Activated CD4-positive, alpha-beta T cell treated with anti-CD3 and anti-CD28 coated beads for 36 hours (primary cell): Measurements from ENCODE around the gene C19orf85. TPM values are rescaled to one million over a fixed set of nuclear protein-coding genes. Genes with fewer than 3 reads are reported as not detected.
A peak's percentile ranks its signal among the peaks of the same experiment; 100 is the strongest.
"Not testable (repeated sequence)": the region's sequence is repeated elsewhere in the genome, so short reads cannot be mapped to it uniquely, and the experiment has no call there.

Source experiments
- ATAC-seq: fragments of 200-7000 bp; cut with Tn5 transposase; one replicate; pipeline ENCODE4 v1.10.0; 2021; ENCODE audit warnings: mild to moderate bottlenecking, moderate library complexity
- CTCF ChIA-PET: fragments of 350-600 bp; sonication (Branson Sonifier 250); formaldehyde crosslinking; loops from one replicate; lab custom pipeline; 2021; ENCODE audit warnings: antibody characterized with exemption; lab: Charles Lee
- POLR2A ChIA-PET: fragments of 350-600 bp; sonication (Branson Sonifier 250); formaldehyde crosslinking; loops from one replicate; lab custom pipeline; 2021; ENCODE audit warnings: antibody characterized with exemption, inconsistent platforms; lab: Charles Lee
- DNase-seq: peaks from one replicate; pipeline ENCODE4 v3.0.0-alpha.2; 2020
- H3K27ac Mint-ChIP-seq: one replicate; pipeline ENCODE4 v1.8.0; 2021; ENCODE audit warnings: mixed read lengths
- H3K27me3 Mint-ChIP-seq: one replicate; pipeline ENCODE4 v1.8.0; 2021; ENCODE audit warnings: mixed read lengths
- H3K36me3 Mint-ChIP-seq: one replicate; pipeline ENCODE4 v1.8.0; 2021; ENCODE audit warnings: low read depth, mixed read lengths
- H3K4me1 Mint-ChIP-seq: one replicate; pipeline ENCODE4 v1.8.0; 2021; ENCODE audit warnings: mixed read lengths
- H3K4me3 Mint-ChIP-seq: one replicate; pipeline ENCODE4 v1.8.0; 2021; ENCODE audit warnings: mild to moderate bottlenecking, moderate library complexity, mixed read lengths
- H3K9me3 Mint-ChIP-seq: one replicate; pipeline ENCODE4 v1.8.0; 2021; ENCODE audit warnings: low read depth, mixed read lengths
- intact Hi-C, 2 experiments: fragments of 100-400 bp; cut with DNase I in 1 of 2; cut with micrococcal nuclease in 1 of 2; formaldehyde crosslinking; loops; one replicate each; pipeline versions ENCODE4 v1.14.2 to v1.15.1; 2022 to 2024; cut with DNase I, micrococcal nuclease
- total RNA-seq, 2 experiments: library from RNA; stranded (reverse); gene quantifications; one replicate each; pipeline ENCODE4 v1.2.3, GENCODE V29; 2021

The C19orf85 gene
- total RNA-seq, 2 experiments from 2014 or later, result not detected

DNA sequence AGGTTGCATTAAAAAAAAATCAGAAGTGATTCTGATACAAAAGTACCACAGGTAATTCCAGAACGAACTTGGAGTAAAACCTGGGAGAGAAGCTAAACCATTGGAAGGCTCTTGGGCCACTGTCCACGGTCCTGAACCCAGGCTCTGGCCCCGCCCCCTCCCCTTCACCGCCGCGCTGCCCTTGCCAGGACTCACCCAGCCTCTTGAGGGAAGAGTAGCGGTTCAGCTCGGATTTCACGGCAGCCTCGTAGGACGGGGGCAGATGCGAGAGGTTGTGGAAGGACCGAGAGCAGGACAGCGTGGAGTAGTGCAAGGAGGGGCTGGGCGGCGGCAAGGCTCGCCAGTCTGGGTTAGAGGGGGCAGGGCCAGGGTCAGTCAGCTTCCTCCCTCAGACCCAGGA is 27.1 kb downstream of the C19orf85 start:
- H3K9me3 Mint-ChIP-seq, result no peaks in the 10 kb centered on the region
- no peaks in the 10 kb centered on the region for H3K36me3 Mint-ChIP-seq
- H3K27me3 Mint-ChIP-seq, result peaks cover 44% of the 10 kb centered on the region
- intact Hi-C loops, result loop anchor here in 1 of 2 experiments (1.0 kb wide), 1 partner anchor 257 kb away; the partner anchor contains the start of gene SYT5
- H3K27ac Mint-ChIP-seq, result no peak overlapping the region
- H3K4me3 Mint-ChIP-seq, result no peak overlapping the region
- POLR2A ChIA-PET, result no interaction called here
- CTCF ChIA-PET, result interaction anchor here (0.7 kb wide), 2 partner anchors 116 to 194 kb away, joined by 3 read pairs; no protein-coding TSS in a partner anchor
- DNase-seq (peak; percentile 58), ATAC-seq (no peak)
- H3K4me1 Mint-ChIP-seq, result peaks cover 13% of the 10 kb centered on the region

DNA sequence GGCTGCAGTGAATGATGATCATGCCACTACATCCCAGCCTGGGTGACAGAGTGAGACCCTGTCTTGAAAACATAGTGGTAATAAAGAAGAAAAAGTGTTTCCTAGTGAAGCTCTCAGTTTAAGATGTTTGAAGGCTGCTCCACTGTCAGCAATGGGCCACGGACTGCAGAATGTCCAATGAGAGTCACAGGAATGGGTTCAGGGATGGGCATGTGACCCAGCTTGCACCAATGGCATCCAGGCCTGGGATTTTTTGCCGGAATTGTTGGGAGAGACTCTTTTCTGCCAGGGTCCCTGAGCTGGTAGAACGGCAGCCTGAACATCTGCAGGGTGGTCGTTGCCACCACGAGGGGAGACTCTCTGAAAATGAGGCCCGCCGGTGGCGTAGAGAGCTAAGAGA is 27.7 kb downstream of the C19orf85 start:
- H3K4me3 Mint-ChIP-seq, result no peak overlapping the region
- H3K27ac Mint-ChIP-seq, result no peak overlapping the region
- H3K4me1 Mint-ChIP-seq, result peaks cover 12% of the 10 kb centered on the region
- H3K9me3 Mint-ChIP-seq, result no peaks in the 10 kb centered on the region
- ChIA-PET POLR2A (no interaction called here), CTCF (interaction anchor here (0.7 to 1.1 kb wide), 3 partner anchors 31 to 195 kb away, joined by 3 read pairs; no protein-coding TSS in a partner anchor)
- H3K36me3 Mint-ChIP-seq, result no peaks in the 10 kb centered on the region
- intact Hi-C loops, result loop anchor here in 1 of 2 experiments (1.0 kb wide), 1 partner anchor 257 kb away; the partner anchor contains the start of gene SYT5
- ATAC-seq (no peak), DNase-seq (no peak)
- H3K27me3 Mint-ChIP-seq, result peaks cover 46% of the 10 kb centered on the region

DNA sequence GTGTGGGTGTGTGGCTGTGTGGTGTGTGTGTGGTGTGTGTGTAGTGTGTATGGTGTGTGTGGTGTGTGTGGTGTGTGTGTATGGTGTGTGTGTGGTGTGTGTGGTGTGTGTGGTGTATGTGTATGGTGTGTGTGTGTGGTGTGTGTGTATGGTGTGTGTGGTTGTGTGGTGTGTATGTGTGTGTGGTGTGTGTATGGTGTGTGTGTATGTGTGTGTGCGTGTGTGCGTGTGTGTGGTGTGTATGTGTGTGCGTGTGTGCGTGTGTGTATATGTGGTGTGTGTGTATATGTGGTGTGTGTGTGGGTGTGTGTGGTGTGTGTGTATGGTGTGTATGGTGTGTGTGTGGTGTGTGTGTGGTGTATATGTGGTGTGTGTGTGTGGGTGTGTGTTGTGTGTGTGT is 29.5 kb downstream of the C19orf85 start:
- H3K27ac Mint-ChIP-seq, result no peak overlapping the region
- H3K4me1 Mint-ChIP-seq, result no peaks in the 10 kb centered on the region
- POLR2A ChIA-PET, result no interaction called here
- H3K4me3 Mint-ChIP-seq, result no peak overlapping the region
- H3K36me3 Mint-ChIP-seq, result no peaks in the 10 kb centered on the region
- no peaks in the 10 kb centered on the region for H3K9me3 Mint-ChIP-seq
- intact Hi-C loops, result no loop called here
- CTCF ChIA-PET, result no interaction called here
- ATAC-seq (no peak), DNase-seq (no peak)
- peaks cover 44% of the 10 kb centered on the region for H3K27me3 Mint-ChIP-seq

DNA sequence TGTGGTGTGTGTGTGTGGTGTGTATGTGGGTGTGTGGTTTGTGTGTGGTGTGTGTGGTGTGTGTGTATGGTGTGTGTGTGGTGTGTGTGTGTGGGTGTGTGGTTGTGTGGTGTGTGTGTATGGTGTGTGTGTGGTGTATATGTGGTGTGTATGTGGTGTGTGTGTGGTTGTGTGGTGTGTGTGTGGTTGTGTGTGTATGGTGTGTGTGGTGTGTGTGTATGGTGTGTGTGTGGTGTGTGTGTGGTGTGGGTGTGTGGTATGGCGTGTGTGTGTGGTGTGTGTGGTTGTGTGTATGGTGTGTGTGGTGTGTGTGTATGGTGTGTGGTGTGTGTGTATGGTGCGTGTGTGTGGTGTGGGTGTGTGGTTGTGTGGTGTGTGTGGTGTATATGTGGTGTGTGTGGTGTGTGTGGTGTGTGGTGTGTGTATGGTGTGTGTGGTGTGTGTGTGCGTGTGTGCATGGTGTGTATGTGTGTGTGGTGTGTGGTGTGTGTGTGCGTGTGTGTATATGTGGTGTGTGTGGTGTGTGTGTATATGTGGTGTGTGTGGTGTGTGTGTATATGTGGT is 30.1 kb downstream of the C19orf85 start:
- no peak overlapping the region for H3K4me3 Mint-ChIP-seq
- H3K27ac Mint-ChIP-seq, result no peak overlapping the region
- H3K4me1 Mint-ChIP-seq, result no peaks in the 10 kb centered on the region
- DNase-seq (no peak), ATAC-seq (no peak)
- peaks cover 41% of the 10 kb centered on the region for H3K27me3 Mint-ChIP-seq
- H3K9me3 Mint-ChIP-seq, result no peaks in the 10 kb centered on the region
- H3K36me3 Mint-ChIP-seq, result no peaks in the 10 kb centered on the region
- POLR2A ChIA-PET, result no interaction called here
- intact Hi-C loops, result no loop called here
- CTCF ChIA-PET, result no interaction called here

DNA sequence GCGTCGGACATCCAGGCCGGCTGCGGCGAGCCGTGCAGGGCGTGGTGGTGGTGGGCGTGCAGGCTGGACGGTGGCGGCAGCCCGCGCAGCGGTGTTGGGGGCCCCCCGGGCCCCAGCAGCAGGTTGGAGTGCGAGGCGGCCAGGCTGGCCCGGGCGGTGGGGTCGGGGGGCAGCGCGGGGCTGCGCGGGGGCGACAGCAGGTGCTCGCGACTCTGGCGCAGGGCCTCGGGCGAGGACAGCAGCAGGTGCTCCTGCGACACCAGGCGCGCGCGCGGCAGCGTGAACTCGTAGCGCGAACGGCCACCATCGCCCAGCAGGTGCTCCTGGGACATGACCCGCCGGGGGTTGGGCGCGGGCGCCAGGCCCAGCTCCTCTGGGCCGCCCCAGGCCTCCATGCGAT is 31.3 kb downstream of the C19orf85 start:
- Mint-ChIP-seq H3K27ac (no peak overlapping the region), H3K4me3 (no peak overlapping the region), H3K9me3 (no peaks in the 10 kb centered on the region), H3K4me1 (no peaks in the 10 kb centered on the region), H3K27me3 (peaks cover 33% of the 10 kb centered on the region), H3K36me3 (no peaks in the 10 kb centered on the region)
- no peak for DNase-seq
- intact Hi-C loops, result no loop called here
- ATAC-seq, result no peak
- POLR2A ChIA-PET, result no interaction called here
- CTCF ChIA-PET, result interaction anchor here (0.7 kb wide), 1 partner anchor 21 kb away, joined by 3 read pairs; no protein-coding TSS in a partner anchor

DNA sequence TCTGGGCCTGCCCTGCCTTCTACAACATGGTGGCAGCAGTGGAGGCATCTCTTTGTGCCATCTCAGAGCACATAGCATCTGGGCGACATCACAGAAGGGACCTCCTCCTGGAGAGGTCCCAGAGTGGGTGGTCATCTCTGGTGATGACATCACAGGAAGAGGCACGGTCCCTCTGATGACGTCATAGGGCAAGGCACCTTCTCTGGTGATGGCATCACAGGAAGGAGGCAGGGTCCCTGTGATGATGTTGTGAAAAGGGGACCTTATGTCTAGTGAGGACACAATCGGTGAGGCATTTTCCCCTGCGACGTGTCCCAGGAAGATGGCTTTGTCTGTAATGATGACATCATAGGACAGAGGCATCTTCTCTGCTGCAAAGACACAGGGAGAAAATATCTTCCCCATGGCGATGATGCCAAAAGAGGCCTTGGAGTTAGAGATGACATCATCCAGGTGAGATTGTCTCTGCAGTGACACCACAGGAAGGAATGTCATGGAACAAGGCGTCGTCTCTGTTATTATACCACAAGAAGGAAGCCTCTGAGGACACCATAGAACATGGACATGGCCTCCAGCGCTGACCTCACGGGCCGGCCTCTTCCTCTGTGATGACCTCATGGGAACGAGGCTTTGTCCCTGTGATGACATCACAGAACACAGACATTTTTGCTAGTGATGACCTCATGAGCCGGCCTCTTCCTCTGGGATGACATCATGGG is 32.2 kb downstream of the C19orf85 start:
- no peaks in the 10 kb centered on the region for H3K36me3 Mint-ChIP-seq
- ATAC-seq, result no peak
- POLR2A ChIA-PET, result no interaction called here

DNA sequence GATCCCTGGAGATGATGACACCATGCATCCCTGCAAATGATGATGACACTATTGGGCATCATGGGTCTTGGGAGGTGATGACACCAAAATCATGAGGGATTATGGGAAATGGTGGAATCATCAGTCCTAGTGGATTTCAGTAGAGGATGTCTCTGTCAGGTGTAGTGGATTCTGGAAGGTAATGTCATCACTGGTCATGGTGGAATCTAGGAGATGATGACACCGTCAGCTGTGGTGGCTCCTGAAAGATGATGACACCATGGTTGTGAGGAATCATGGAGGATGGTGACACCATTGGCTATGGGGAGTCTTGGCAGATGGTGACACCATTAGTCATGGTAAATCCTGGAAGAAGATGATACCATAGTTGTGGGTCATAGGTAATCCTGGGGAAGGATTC is 33.4 kb downstream of the C19orf85 start:
- CTCF ChIA-PET, result interaction anchor here (0.8 kb wide), 1 partner anchor 872 kb away, joined by 3 read pairs; no protein-coding TSS in a partner anchor
- no peak for DNase-seq
- ATAC-seq, result no peak
- Mint-ChIP-seq H3K27me3 (peaks cover 21% of the 10 kb centered on the region), H3K36me3 (no peaks in the 10 kb centered on the region), H3K27ac (no peak overlapping the region), H3K4me1 (no peaks in the 10 kb centered on the region), H3K4me3 (no peak overlapping the region), H3K9me3 (no peaks in the 10 kb centered on the region)
- POLR2A ChIA-PET, result no interaction called here
- intact Hi-C loops, result no loop called here

More for the DNA sequence above, 32.2 kb downstream of the C19orf85 start:
- DNase-seq, result no peak
- intact Hi-C loops, result no loop called here
- H3K9me3 Mint-ChIP-seq, result no peaks in the 10 kb centered on the region
- CTCF ChIA-PET, result no interaction called here
- H3K27ac Mint-ChIP-seq, result no peak overlapping the region
- H3K27me3 Mint-ChIP-seq, result peaks cover 31% of the 10 kb centered on the region
- H3K4me3 Mint-ChIP-seq, result no peak overlapping the region
- no peaks in the 10 kb centered on the region for H3K4me1 Mint-ChIP-seq

DNA sequence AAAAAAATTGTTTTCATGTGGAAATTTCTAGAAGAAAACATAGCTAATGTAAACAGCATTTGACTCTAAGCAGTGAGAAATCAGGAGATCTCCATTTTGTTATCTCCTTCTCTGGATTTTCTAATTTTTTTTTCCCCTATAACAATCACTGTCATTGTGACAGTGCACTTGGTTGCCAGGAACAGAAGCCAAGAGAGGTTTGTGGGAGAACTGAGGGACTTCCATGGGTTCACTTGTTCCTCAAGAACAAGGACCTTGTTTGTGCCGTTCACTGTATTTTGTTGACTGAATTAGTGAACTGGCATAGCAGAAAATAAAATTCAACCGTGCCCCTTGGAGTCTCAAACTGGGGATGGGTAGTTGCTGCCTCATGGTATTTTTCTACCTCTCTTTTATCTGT is 38.5 kb downstream of the C19orf85 start:
- ChIA-PET CTCF (no interaction called here), POLR2A (no interaction called here)
- intact Hi-C loops, result no loop called here

DNA sequence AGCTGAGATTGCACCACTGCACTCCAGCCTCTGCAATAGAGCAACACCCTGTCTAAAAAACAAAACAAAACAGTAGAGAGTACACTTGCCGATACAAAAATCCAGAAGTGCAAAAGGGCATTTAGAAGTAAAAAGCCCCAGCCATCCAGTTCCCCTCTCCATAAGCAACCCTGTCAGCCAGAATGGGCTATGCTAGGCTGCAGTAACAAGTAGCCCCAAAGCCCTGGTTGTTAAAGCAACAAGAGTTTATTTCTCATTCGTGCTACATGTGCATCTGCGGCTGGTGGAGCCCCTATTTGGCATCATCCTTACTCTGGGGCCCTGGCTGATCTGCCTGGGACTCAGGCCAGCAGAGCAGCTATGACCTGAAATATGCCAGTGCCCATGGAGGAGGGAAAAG is 40.0 kb downstream of the C19orf85 start:
- no peaks in the 10 kb centered on the region for H3K36me3 Mint-ChIP-seq
- H3K27me3 Mint-ChIP-seq, result no peaks in the 10 kb centered on the region
- ATAC-seq, result no peak
- intact Hi-C loops, result no loop called here
- DNase-seq, result no peak
- no peak overlapping the region for H3K4me3 Mint-ChIP-seq
- CTCF ChIA-PET, result no interaction called here
- no peaks in the 10 kb centered on the region for H3K9me3 Mint-ChIP-seq
- POLR2A ChIA-PET, result no interaction called here
- peaks cover 10% of the 10 kb centered on the region for H3K4me1 Mint-ChIP-seq
- no peak overlapping the region for H3K27ac Mint-ChIP-seq

More for the DNA sequence above, 38.5 kb downstream of the C19orf85 start:
- Mint-ChIP-seq H3K4me3 (no peak overlapping the region), H3K36me3 (no peaks in the 10 kb centered on the region), H3K4me1 (peaks cover 10% of the 10 kb centered on the region), H3K27ac (no peak overlapping the region), H3K9me3 (no peaks in the 10 kb centered on the region), H3K27me3 (peaks cover 8% of the 10 kb centered on the region)
- ATAC-seq (no peak), DNase-seq (no peak)

DNA sequence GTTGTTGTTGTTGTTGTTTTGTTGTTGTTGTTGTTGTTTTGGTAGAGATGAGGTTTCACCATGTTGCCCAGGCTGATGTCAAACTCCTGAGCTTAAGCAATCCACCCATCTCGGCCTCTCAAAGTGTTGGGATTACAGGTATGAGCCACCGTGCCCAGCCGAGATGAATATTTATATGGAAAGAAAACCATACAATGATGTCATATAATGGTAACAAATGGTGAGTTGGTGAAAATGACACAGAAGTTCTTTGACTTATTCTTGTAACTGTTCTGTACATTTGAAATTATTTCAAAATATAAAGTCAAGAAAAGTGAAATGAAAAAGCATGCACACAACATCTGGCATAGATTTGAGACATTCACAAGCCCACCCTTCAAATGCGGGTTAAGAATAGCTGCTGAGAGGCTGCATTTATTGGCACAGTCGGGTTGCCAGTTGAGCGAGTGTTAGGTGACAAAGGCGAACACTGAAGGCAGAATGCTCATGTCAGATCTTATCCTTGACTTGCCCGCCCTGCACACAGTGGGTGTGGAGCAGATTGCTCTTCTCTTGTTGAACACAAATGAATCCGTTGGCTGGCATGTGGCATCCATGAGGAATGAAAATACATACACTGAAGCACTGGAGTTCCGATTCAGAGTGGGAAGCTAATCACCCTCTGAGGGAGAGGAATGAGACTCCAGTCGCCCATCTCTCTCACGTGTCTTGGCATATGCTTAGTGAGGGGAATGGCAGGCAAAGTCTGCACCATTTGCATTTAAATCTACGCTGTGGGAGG is 41.1 kb downstream of the C19orf85 start:
- H3K4me3 Mint-ChIP-seq, result no peak overlapping the region
- H3K27me3 Mint-ChIP-seq, result no peaks in the 10 kb centered on the region
- peaks cover 10% of the 10 kb centered on the region for H3K4me1 Mint-ChIP-seq
- H3K36me3 Mint-ChIP-seq, result no peaks in the 10 kb centered on the region
- intact Hi-C loops, result no loop called here
- ChIA-PET POLR2A (no interaction called here), CTCF (interaction anchor here (1.0 kb wide), 1 partner anchor 80 kb away, joined by 3 read pairs; no protein-coding TSS in a partner anchor)
- H3K27ac Mint-ChIP-seq, result no peak overlapping the region
- H3K9me3 Mint-ChIP-seq, result no peaks in the 10 kb centered on the region
- no peak for ATAC-seq
- DNase-seq, result no peak

DNA sequence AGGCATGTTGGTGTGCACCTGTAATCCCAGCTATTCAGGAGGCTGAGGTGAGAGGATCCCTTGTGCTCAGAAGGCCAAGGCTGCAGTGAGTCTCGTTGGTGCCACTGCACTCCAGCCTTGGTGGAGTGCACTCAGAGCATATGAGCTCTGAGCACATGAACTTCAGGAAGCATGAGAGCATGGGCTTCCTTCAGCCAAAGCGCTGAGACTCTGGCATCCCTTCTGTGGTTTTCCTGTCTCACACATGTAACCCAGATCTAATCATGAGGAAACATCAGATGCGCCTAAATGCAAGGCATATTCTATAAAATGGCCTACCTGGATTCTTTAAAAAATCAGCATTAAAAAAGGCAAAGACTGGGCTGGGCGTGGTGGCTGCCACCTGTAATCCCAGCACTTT is 43.3 kb downstream of the C19orf85 start:
- H3K27me3 Mint-ChIP-seq, intact Hi-C loops, H3K27ac Mint-ChIP-seq, ATAC-seq, H3K4me3 Mint-ChIP-seq, POLR2A ChIA-PET, H3K36me3 Mint-ChIP-seq, DNase-seq, H3K9me3 Mint-ChIP-seq: not testable (repeated sequence)
- H3K4me1 Mint-ChIP-seq, result peaks cover 14% of the 10 kb centered on the region
- CTCF ChIA-PET, result interaction anchor here (0.6 to 0.7 kb wide), 2 partner anchors 185 to 447 kb away, joined by 3 read pairs; no protein-coding TSS in a partner anchor
